Inflammatory macrophage (primary cell): Measurements from ENCODE around the gene GLRA1.
A peak's percentile ranks its signal among the peaks of the same experiment; 100 is the strongest.
"Not testable (repeated sequence)": the region's sequence is repeated elsewhere in the genome, so short reads cannot be mapped to it uniquely, and the experiment has no call there.

ENCODE experiments used
- DNase-seq, 2 donors: peaks; one replicate each; pipeline ENCODE4 v3.0.0-alpha.2; 2020 to 2022

GLRA1 gene

GRCh38 chr5:151881621-151882225, 42.9 kb downstream of the GLRA1 start:
- DNase-seq, result no peak

DNA sequence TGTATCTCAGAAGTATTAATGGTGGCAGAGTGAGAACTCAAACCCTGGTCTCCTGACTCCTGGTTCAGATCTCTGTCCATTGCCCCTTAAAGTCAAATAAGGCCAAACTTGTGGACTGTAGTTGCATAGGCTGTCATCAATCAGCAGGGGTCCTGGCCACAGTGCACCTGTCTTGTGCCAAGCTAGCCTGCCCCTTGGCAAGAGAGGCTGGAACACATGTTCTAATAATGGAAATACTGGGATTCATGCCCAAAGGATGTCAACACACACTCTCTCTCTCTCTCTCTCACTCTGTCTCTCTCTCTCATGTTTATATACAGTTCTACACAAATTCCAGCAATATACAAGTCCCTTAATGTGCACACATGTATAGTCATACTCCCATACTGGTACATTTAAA, 44.3 kb downstream of the GLRA1 start:
- DNase-seq, result no peak

DNA sequence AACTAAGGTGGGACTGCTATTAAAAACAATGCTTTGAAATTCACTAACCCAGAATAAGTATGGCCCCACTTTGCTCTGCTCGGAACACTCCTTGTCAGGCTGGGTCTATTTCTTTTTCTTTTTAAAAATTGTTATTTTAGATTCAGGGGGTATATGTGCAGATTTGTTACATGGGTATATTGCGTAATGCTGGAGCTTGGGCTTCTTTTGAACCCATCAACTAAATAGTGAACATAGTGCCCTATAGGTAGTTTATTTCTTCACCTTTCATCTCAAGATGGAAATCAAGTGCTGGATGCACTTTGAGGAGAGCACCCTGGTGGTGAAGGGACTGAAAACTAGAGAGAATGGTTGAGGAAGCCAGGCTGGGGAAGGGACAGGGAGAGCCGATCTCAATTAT, 51.0 kb downstream of the GLRA1 start:
- DNase-seq, result no peak

DNA sequence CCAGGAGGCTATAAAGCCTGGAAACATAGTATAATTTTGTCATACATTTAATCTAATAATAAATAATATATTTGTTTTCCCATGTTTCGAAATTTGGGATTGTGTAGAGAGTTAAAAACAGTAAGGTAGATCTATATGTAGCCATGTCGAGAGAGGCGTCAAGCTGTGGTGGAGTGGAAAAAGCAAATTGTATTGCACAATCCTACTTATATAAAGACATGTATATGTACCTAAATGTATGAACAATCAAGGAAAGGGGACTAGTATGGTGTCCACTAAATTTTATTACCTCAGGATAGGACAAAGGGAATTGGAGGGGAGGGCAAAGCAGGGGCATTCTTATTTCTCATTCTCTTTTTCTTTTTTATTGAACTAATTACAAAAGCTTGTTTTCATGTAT, 52.0 kb downstream of the GLRA1 start:
- no peak for DNase-seq

DNA sequence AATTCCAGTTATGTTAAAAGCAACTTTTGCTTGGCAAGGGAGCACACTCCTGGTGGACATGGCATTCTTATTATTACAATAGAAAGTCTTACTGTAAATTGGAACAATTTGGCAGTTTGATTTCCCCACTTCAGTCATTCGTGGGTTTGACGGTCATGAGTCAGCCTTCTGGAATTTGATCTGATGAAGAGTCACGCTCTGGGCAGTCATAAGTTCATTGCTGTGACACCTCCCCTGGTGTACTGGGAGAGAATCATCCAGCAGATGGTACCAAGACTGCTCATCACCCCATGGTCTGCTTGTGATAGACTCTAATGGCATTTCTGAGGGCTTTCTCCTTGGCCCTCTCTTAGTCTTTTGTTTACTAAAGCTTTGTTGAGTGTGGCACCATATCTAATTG, 53.8 kb downstream of the GLRA1 start:
- DNase-seq, result no peak

GRCh38 chr5:151870271-151870670, 54.4 kb downstream of the GLRA1 start:
- no peak for DNase-seq

DNA sequence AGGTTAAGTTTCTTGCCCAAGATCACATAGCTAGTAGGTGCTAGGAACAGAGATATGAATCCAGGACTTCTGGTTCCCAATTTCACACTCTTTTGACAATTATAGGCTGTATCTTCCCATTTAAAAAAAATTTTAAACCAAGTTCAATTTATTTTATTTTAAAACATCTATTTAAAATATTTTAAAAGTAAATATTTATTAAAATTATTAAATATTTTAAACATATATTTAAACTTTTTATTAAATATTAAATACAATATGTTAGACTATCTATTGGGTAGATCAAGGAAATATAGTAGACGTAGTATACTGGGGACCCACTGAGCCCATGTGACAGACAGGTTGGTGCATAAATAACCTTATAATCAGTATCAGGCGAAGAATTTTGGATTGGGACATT, 54.8 kb downstream of the GLRA1 start:
- DNase-seq, result no peak

- no peak for DNase-seq
Measured at GRCh38 chr5:151868451-151868850, 56.2 kb downstream of the GLRA1 start.

GRCh38 chr5:151864061-151864748, 60.4 kb downstream of the GLRA1 start:
- no peak for DNase-seq

DNA sequence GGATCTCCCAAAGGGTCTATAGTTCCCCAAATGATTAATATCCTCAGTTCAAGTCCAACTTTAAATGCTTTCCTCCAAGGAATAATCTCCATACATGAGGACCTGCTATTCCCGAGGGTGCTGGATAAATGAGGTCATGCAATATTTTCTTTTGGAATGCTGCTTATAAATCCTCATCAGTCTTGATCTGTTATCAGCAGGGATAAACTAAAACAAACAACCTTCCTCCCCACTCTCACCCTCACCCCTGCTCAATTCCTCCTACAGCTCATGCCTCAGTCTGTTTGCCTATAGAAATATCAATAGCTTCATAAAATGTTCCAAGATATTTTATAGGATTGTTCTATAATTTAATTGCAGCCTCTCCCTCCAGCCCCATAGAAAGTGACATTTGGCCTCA, 61.1 kb downstream of the GLRA1 start:
- DNase-seq, result no peak

DNA sequence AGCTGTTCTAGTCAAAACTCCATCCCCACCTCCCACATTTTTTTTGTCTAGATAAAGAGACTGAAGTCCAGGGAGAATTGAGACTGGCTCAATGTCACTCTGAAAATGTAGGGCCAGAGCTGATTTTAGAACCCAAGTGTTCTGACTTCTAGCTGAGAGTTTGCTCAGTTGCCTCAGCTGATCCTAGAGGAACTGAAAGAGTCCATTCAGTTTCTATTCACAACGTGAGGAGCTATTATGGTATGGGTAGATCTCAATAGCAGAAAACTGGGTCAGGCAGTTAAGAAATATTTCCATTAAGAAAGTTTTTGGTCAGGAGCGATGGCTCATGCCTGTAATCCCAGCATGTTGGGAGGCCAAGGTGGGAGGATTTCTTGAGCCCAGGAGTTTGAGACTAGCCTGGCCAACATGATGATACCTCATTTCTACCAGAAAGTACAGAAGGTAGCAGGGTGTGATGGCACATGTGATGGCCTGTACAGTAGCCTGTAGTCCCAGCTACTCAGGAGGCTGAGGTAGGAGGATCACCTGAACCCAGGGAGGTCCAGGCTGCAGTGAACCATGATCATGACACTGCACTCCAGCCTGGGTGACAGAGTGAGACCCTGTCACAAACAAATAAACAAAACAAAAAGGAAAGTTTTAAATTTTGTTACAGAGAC, 61.7 kb downstream of the GLRA1 start:
- DNase-seq, result no peak

DNA sequence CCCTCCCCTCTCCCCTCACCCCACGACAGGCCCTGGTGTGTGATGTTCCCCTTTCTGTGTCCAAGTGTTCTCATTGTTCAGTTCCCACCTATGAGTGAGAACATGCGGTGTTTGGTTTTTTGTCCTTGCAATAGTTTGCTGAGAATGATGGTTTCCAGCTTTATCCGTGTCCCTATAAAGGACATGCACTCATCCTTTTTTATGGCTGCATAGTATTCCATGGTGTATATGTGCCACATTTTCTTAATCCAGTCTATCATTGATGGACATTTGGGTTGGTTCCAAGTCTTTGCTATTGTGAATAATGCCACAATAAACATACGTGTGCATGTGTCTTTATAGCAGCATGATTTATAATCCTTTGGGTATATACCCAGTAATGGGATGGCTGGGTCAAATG, 63.8 kb downstream of the GLRA1 start:
- not testable (repeated sequence) for DNase-seq

DNA sequence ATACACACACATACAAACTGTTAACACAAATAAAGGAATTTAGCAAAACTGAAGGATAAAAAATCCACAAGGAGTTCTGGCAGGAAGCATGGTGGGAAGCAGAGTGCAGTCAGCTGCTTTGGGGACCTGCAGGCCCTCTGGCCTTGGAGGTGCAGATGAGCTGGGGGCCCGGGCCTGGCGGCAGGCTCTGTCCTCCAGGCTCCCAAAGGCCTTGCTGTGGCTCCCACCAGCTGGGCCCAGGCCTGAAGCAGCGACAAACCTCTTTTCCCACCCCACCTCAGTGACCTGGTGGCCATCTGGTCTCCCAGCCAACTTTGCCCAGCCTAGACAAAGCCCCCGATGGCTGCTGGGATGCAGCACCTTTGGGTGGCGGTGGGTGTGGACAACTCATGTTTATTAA, 67.8 kb downstream of the GLRA1 start:
- no peak for DNase-seq

- no peak for DNase-seq
Measured at GRCh38 chr5:151855701-151856100, 69.0 kb downstream of the GLRA1 start.

GRCh38 chr5:151847871-151848270, 76.8 kb downstream of the GLRA1 start:
- no peak for DNase-seq

DNA sequence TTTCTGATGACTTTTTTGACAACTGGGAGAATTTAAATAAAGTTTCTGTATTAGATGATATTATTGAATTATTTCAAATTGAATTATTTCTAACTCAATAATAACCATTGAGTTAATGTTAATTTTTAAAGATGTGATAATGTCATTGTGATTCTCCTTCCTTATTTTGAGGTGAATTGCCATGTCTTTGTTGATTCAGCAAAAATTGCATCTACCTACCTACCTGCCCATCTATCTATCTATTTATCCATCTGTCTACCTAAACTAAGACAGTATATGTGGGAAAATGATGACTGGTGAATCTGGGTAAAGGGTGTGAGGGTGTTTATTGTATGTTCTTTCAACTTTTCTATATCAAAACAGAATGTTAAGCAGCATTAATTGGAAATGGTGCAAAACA, 77.9 kb downstream of the GLRA1 start:
- DNase-seq, result no peak

GRCh38 chr5:151832843-151833242, 91.8 kb downstream of the GLRA1 start:
- not testable (repeated sequence) for DNase-seq

- DNase-seq, result no peak
Measured at GRCh38 chr5:151829370-151829769, 95.3 kb downstream of the GLRA1 start.

DNA sequence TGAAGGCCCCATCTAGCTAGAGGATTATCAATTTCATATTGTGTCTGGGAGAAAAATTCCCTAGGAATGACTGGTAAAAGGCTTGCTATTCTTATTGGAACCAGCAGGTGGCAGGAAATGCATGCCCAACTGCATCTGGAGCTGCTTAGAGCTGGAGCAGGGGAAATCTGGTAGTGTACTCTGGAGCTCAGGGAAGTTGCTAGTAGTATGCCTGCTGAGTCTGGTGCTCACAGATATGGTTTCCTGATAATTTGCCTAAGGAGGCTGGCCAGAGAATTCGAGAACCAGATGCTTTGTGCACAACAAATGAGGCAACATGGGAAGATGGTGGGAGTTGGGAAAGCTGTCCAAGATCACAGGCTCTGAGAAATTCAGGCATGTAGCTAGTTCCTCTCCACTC, 99.2 kb downstream of the GLRA1 start:
- DNase-seq, result peak; percentile 45 to 62

GRCh38 chr5:151822141-151822540, 102.5 kb downstream of the GLRA1 start:
- no peak for DNase-seq

GRCh38 chr5:151820903-151821302, 103.7 kb downstream of the GLRA1 start:
- DNase-seq, result no peak

GRCh38 chr5:151820271-151820670, 104.4 kb downstream of the GLRA1 start:
- DNase-seq, result no peak

GRCh38 chr5:151819830-151820229, 104.8 kb downstream of the GLRA1 start:
- no peak for DNase-seq

- no peak for DNase-seq
Measured at GRCh38 chr5:151815051-151815450, 109.6 kb downstream of the GLRA1 start.
